HepG2 (cell line): Measurements from ENCODE around the gene SAPCD2. TPM values are rescaled to one million over a fixed set of nuclear protein-coding genes. Genes with fewer than 3 reads are reported as not detected.

Source experiments
- BCL6 ChIP-seq: IDR thresholded peaks from 2 replicates; pipeline ENCODE4 v1.6.1; 2016; ENCODE audit warnings: missing genetic modification reagents, missing compliant biosample characterization
- BORCS8-MEF2B ChIP-seq: sonication (generic); formaldehyde crosslinking; IDR thresholded peaks from 2 replicates; pipeline ENCODE4 v1.8.0; 2022; ENCODE audit warnings: mild to moderate bottlenecking, missing genetic modification reagents
- BRCA1 ChIP-seq: sonication (generic); formaldehyde crosslinking; IDR thresholded peaks from 2 replicates; pipeline ENCODE4 v1.4.0; 2020; ENCODE audit warnings: missing genetic modification reagents
- ELF1 ChIP-seq: sonication (generic); formaldehyde crosslinking; IDR thresholded peaks from 2 replicates; pipeline ENCODE4 v1.4.0; 2020; ENCODE audit warnings: missing genetic modification reagents
- HMG20A ChIP-seq: IDR thresholded peaks from 2 replicates; pipeline ENCODE4 v1.6.1; 2016; ENCODE audit warnings: borderline replicate concordance
- KLF16 ChIP-seq, 2 experiments: sonication (generic) in 1 of 2; formaldehyde crosslinking in 1 of 2; IDR thresholded peaks; 2 replicates each; pipeline versions ENCODE4 v1.6.1 to v1.8.0; 2016 to 2023; ENCODE audit warnings: missing genetic modification reagents in 2 of 2, missing compliant biosample characterization in 1 of 2
- MYNN ChIP-seq: sonication (generic); formaldehyde crosslinking; IDR thresholded peaks from 2 replicates; pipeline ENCODE4 v1.4.0; 2020; ENCODE audit warnings: mild to moderate bottlenecking, low read depth, missing genetic modification reagents
- NCOA2 ChIP-seq: sonication (generic); formaldehyde crosslinking; IDR thresholded peaks from 2 replicates; pipeline ENCODE4 v1.8.0; 2022; ENCODE audit warnings: inconsistent platforms
- ONECUT2 ChIP-seq: sonication (generic); formaldehyde crosslinking; IDR thresholded peaks from 2 replicates; pipeline ENCODE4 v1.4.0; 2020; ENCODE audit warnings: missing genetic modification reagents
- POLR2A ChIP-seq, 2 experiments: IDR thresholded peaks; 2 replicates each; pipeline ENCODE4 v1.6.1; 2011; ENCODE audit warnings: low read depth in 2 of 2, low read length in 2 of 2, mild to moderate bottlenecking in 1 of 2, moderate library complexity in 1 of 2; ENCODE audit not compliant: insufficient read depth in 1 of 2
- RAD21 ChIP-seq: fragments of 450-650 bp; formaldehyde crosslinking; IDR thresholded peaks from 2 replicates; pipeline ENCODE4 v1.5.0; 2020; ENCODE audit warnings: mild to moderate bottlenecking
- SP4 ChIP-seq: sonication (generic); formaldehyde crosslinking; IDR thresholded peaks from 2 replicates; pipeline ENCODE4 v1.8.1; 2023; ENCODE audit warnings: mild to moderate bottlenecking, missing genetic modification reagents
- ZBTB7A ChIP-seq: sonication (generic); formaldehyde crosslinking; IDR thresholded peaks from 2 replicates; pipeline ENCODE4 v1.8.0; 2022; ENCODE audit warnings: mild to moderate bottlenecking, missing genetic modification reagents
- ZMYM2 ChIP-seq: sonication (generic); formaldehyde crosslinking; IDR thresholded peaks from 2 replicates; pipeline ENCODE4 v1.8.0; 2022; ENCODE audit warnings: mild to moderate bottlenecking, missing genetic modification reagents
- ZNF335 ChIP-seq: sonication (generic); formaldehyde crosslinking; IDR thresholded peaks from 2 replicates; pipeline ENCODE4 v1.4.0; 2020; ENCODE audit warnings: missing genetic modification reagents
- ZNF350 ChIP-seq: sonication (generic); formaldehyde crosslinking; IDR thresholded peaks from 2 replicates; pipeline ENCODE4 v1.4.0; 2020; ENCODE audit warnings: mild to moderate bottlenecking, low read depth, missing genetic modification reagents, borderline replicate concordance
- ZNF607 ChIP-seq: sonication (generic); formaldehyde crosslinking; IDR thresholded peaks from 2 replicates; pipeline ENCODE4 v1.5.1; 2020; ENCODE audit warnings: missing genetic modification reagents, mild to moderate bottlenecking, borderline replicate concordance
- ZNF83 ChIP-seq: sonication (generic); formaldehyde crosslinking; IDR thresholded peaks from 2 replicates; pipeline ENCODE4 v1.4.0; 2020; ENCODE audit warnings: missing genetic modification reagents, mild to moderate bottlenecking, borderline replicate concordance
- ZNF891 ChIP-seq: sonication (generic); formaldehyde crosslinking; IDR thresholded peaks from 2 replicates; pipeline ENCODE4 v1.5.0; 2020; ENCODE audit warnings: mild to moderate bottlenecking, missing genetic modification reagents
- polyA plus RNA-seq, 8 experiments: library from polyadenylated mRNA; depleted of rRNA in 3 of 8; stranded (reverse) in 7 of 8; unstranded in 1 of 8; fragments of >200 nt; fragmentation: Illumina TruSeq in 4 of 8; extraction: Trizol in 4 of 8; gene quantifications; 2 replicates each; pipeline versions ENCODE4 v1.2.1 to v1.2.3, GENCODE V29; 2011 to 2016; ENCODE audit warnings: low read depth in 4 of 8, missing spikeins in 1 of 8, mixed read lengths in 1 of 8; ENCODE audit not compliant: insufficient read depth in 1 of 8
- total RNA-seq, 5 experiments: library from RNA; depleted of rRNA; stranded (reverse); fragments of >200 nt; fragmentation: Illumina TruSeq; extraction: Trizol; gene quantifications; 2 replicates each; pipeline ENCODE4 v1.2.3, GENCODE V29; 2016; ENCODE audit warnings: low read depth in 1 of 5
- TF ChIP-seq, protein P1 (sequence below): sonication (generic); formaldehyde crosslinking; IDR thresholded peaks from 2 replicates; pipeline ENCODE4 v1.8.0; 2022; ENCODE audit warnings: low read depth, missing genetic modification reagents
- TF ChIP-seq, protein P2 (sequence below): IDR thresholded peaks from 2 replicates; pipeline ENCODE4 v1.6.1; 2016
- TF ChIP-seq, protein P3 (sequence below): sonication (generic); formaldehyde crosslinking; IDR thresholded peaks from 2 replicates; pipeline ENCODE4 v1.4.0; 2020; ENCODE audit warnings: mild to moderate bottlenecking, missing genetic modification reagents
- TF ChIP-seq, protein P4 (sequence below), 2 experiments: IDR thresholded peaks; 2 replicates each; pipeline ENCODE4 v1.6.1; 2011 to 2012; ENCODE audit warnings: low read length in 2 of 2, borderline replicate concordance in 1 of 2, low read depth in 1 of 2, mild to moderate bottlenecking in 1 of 2, moderate library complexity in 1 of 2

The SAPCD2 gene
- total and polyA plus RNA-seq, 2 of the 13 experiments (the other 11 are each of a cell fraction or from before 2014, with no cell fraction given) = 21.9 to 42.8 TPM

DNA sequence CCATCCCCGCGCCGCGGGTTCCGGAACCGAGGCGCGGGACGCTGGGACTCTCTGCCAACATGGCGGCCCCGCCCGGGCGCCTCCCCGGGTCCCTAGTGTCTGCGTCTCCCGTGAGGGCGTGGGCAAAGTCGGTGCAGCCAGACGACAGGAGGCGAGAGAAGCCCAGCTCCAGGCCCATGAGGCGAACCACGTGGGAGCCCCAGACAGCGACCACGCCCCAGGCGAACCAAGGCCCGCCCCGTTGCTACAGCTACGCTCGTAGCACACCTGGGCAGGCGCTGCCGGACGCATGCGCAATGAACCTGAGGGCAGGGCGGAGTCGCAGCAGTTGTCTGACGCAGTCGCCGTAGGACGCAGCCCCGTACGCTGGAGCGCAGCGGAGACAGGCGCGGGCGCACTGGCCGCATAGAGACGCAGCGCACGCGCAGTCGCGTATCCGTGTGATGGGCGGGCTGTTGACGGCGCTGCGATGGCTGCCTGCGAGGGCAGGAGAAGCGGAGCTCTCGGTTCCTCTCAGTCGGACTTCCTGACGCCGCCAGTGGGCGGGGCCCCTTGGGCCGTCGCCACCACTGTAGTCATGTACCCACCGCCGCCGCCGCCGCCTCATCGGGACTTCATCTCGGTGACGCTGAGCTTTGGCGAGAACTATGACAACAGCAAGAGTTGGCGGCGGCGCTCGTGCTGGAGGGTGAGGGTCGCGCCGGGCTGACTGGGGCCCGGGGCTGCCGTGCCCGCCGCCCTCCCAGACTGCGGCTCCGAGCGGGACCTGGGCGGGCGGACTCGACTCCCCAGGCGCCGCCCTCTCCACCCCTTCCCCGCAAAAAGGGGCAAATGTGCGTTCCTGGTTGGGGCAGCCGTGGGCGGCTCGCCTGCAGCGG, 16.4 kb upstream of the SAPCD2 start, which contains the start of gene MAN1B1 (continued):
- TF ChIP-seq HMG20A (CRISPR knock-in tag) (0 out of 2 replicates have a peak, but pooled peaks have one; percentile 18), BORCS8-MEF2B (CRISPR knock-in tag) (peak; percentile 36; the same call in 1 of the 2 replicates), MYNN (CRISPR knock-in tag) (peak; percentile 13; the same call in 1 of the 2 replicates), ZNF83 (CRISPR knock-in tag) (no peak), KLF16 (CRISPR knock-in tag; IDR thresholded peaks at IDR 0.05) (peak in 1 of 2 experiments; percentile 36; a peak in 1 of 4 replicates), ZBTB7A (CRISPR knock-in tag) (0 out of 2 replicates have a peak, but pooled peaks have one; percentile 65), NCOA2 (CRISPR knock-in tag) (0 out of 2 replicates have a peak, but pooled peaks have one; percentile 5), ZNF350 (CRISPR knock-in tag) (peak; percentile 54; the same call in 1 of the 2 replicates), ELF1 (CRISPR knock-in tag) (peak; percentile 61; the same call in 1 of the 2 replicates), SP4 (CRISPR knock-in tag) (peak; percentile 85), ONECUT2 (CRISPR knock-in tag) (no peak), BRCA1 (CRISPR knock-in tag) (peak; percentile 70; the same call in 1 of the 2 replicates), RAD21 (CRISPR knock-in tag) (peak; percentile 53; the same call in 1 of the 2 replicates), ZNF335 (CRISPR knock-in tag) (peak; percentile 75), POLR2A (IDR thresholded peaks at IDR 0.05; ENCODE audit: insufficient read depth in 1 of 2, low read depth in 2 of 2, low read length in 2 of 2) (peak in 1 of 2 experiments; percentile 65; a peak in 2 of 4 replicates), ZNF891 (CRISPR knock-in tag) (0 out of 2 replicates have a peak, but pooled peaks have one; percentile 74), ZNF607 (CRISPR knock-in tag) (peak; percentile 86; the same call in 1 of the 2 replicates), BCL6 (CRISPR knock-in tag) (0 out of 2 replicates have a peak, but pooled peaks have one; percentile 14), ZMYM2 (CRISPR knock-in tag) (no peak)
- TF ChIP-seq, protein P1, sequence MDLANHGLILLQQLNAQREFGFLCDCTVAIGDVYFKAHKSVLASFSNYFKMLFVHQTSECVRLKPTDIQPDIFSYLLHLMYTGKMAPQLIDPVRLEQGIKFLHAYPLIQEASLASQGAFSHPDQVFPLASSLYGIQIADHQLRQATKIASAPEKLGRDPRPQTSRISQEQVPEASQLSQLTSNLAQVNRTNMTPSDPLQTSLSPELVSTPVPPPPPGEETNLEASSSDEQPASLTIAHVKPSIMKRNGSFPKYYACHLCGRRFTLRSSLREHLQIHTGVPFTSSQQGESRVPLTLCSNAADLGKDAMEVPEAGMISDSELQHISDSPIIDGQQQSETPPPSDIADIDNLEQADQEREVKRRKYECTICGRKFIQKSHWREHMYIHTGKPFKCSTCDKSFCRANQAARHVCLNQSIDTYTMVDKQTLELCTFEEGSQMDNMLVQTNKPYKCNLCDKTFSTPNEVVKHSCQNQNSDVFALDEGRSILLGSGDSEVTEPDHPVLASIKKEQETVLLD (CRISPR knock-in tag) = peak; percentile 57
- TF ChIP-seq, protein P2, sequence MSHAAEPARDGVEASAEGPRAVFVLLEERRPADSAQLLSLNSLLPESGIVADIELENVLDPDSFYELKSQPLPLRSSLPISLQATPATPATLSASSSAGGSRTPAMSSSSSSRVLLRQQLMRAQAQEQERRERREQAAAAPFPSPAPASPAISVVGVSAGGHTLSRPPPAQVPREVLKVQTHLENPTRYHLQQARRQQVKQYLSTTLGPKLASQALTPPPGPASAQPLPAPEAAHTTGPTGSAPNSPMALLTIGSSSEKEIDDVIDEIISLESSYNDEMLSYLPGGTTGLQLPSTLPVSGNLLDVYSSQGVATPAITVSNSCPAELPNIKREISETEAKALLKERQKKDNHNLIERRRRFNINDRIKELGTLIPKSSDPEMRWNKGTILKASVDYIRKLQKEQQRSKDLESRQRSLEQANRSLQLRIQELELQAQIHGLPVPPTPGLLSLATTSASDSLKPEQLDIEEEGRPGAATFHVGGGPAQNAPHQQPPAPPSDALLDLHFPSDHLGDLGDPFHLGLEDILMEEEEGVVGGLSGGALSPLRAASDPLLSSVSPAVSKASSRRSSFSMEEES (CRISPR knock-in tag) = peak; percentile 59
- TF ChIP-seq, protein P3, sequence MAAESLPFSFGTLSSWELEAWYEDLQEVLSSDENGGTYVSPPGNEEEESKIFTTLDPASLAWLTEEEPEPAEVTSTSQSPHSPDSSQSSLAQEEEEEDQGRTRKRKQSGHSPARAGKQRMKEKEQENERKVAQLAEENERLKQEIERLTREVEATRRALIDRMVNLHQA (CRISPR knock-in tag) = no peak
- TF ChIP-seq, protein P4, sequence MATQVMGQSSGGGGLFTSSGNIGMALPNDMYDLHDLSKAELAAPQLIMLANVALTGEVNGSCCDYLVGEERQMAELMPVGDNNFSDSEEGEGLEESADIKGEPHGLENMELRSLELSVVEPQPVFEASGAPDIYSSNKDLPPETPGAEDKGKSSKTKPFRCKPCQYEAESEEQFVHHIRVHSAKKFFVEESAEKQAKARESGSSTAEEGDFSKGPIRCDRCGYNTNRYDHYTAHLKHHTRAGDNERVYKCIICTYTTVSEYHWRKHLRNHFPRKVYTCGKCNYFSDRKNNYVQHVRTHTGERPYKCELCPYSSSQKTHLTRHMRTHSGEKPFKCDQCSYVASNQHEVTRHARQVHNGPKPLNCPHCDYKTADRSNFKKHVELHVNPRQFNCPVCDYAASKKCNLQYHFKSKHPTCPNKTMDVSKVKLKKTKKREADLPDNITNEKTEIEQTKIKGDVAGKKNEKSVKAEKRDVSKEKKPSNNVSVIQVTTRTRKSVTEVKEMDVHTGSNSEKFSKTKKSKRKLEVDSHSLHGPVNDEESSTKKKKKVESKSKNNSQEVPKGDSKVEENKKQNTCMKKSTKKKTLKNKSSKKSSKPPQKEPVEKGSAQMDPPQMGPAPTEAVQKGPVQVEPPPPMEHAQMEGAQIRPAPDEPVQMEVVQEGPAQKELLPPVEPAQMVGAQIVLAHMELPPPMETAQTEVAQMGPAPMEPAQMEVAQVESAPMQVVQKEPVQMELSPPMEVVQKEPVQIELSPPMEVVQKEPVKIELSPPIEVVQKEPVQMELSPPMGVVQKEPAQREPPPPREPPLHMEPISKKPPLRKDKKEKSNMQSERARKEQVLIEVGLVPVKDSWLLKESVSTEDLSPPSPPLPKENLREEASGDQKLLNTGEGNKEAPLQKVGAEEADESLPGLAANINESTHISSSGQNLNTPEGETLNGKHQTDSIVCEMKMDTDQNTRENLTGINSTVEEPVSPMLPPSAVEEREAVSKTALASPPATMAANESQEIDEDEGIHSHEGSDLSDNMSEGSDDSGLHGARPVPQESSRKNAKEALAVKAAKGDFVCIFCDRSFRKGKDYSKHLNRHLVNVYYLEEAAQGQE (IDR thresholded peaks at IDR 0.05; ENCODE audit: borderline replicate concordance in 1 of 2, low read depth in 1 of 2, low read length in 2 of 2) = peak in 1 of 2 experiments; percentile 43; a peak in 2 of 4 replicates
